Measurements from ENCODE around the gene ZNF587B. TPM values are rescaled to one million over a fixed set of nuclear protein-coding genes. Genes with fewer than 3 reads are reported as not detected.
"Not testable (repeated sequence)": the region's sequence is repeated elsewhere in the genome, so short reads cannot be mapped to it uniquely, and the experiment has no call there.

Gene ZNF587B
- total RNA-seq, 2 experiments from 2014 or later: 16.2 to 18.4 TPM

GRCh38 chr19:57854117-57854516 lies 24.0 kb downstream of the ZNF587B start:
- H3K9me3 Mint-ChIP-seq: peaks cover 18% of the 10 kb centered on the region
- DNase-seq, H3K27ac Mint-ChIP-seq, H3K27me3 Mint-ChIP-seq, POLR2A ChIA-PET, CTCF ChIA-PET, H3K4me3 Mint-ChIP-seq: not testable (repeated sequence)
- peaks cover 24% of the 10 kb centered on the region for H3K4me1 Mint-ChIP-seq
- peaks cover 81% of the 10 kb centered on the region for H3K36me3 Mint-ChIP-seq (ENCODE audit: low read depth)

DNA sequence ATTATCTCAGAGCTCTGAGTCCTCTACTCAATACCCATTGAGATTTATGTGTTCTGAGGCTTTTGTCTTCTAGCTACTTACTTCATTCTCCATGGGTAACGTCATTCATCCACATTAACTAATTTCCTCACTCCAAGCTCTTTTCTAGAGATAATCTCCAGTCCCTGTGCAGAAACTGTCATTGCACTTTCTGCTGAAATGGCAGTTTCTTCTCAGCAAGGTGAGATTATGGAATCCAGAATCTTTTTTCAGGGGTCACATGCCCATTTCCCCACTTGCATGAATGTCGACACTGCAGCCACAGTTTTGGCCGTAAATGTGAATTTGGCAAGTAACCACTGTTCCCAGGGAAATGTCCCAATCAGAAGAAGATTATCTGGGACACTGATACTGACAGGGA lies 32.3 kb downstream of the ZNF587B start:
- H3K9me3 Mint-ChIP-seq: peaks cover 27% of the 10 kb centered on the region
- H3K36me3 Mint-ChIP-seq (ENCODE audit: low read depth): peaks cover 88% of the 10 kb centered on the region
- H3K4me1 Mint-ChIP-seq, DNase-seq, POLR2A ChIA-PET, H3K27me3 Mint-ChIP-seq, H3K4me3 Mint-ChIP-seq, H3K27ac Mint-ChIP-seq: not testable (repeated sequence)
- CTCF ChIA-PET: interaction anchor here (1.4 kb wide), 1 partner anchor 10 kb away, joined by 5 read pairs; no protein-coding TSS in a partner anchor

DNA sequence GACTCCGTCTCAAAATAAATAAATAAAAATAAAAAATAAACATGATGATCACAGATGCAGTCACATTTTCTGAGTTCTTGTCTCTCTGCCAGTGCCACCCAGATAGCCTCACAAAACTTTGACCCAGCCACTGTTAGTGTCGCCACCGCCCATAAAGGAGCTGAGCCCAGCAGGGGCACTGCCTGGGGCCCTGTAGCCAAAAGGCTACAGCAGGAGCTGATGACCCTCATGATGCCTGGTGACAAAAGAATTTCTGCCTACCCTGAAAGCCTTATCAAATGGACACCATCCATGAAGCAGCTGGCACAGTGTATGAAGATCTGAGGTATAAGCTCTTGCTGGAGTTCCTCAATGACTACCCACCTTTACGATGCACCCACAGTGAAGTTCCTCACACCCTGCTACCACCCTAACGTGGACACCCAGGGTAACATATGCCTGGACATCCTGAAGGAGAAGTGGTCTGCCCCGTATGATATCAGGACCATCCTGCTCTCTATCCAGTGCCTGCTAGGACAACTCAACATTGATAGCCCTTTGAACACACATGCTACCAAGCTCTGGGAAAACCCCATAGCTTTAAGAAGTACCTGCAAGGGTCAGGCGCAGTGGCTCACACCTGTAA lies 37.9 kb downstream of the ZNF587B start:
- H3K36me3 Mint-ChIP-seq (ENCODE audit: low read depth): peaks cover 76% of the 10 kb centered on the region
- ChIA-PET CTCF (interaction anchor here (0.6 kb wide), 1 partner anchor 1467 kb away, joined by 3 read pairs; no protein-coding TSS in a partner anchor), POLR2A (no interaction called here)
- no peak for DNase-seq
- H3K27me3 Mint-ChIP-seq: no peaks in the 10 kb centered on the region
- no peak overlapping the region for H3K4me3 Mint-ChIP-seq
- no peak overlapping the region for H3K27ac Mint-ChIP-seq
- no peaks in the 10 kb centered on the region for H3K4me1 Mint-ChIP-seq
- peaks cover 45% of the 10 kb centered on the region for H3K9me3 Mint-ChIP-seq

DNA sequence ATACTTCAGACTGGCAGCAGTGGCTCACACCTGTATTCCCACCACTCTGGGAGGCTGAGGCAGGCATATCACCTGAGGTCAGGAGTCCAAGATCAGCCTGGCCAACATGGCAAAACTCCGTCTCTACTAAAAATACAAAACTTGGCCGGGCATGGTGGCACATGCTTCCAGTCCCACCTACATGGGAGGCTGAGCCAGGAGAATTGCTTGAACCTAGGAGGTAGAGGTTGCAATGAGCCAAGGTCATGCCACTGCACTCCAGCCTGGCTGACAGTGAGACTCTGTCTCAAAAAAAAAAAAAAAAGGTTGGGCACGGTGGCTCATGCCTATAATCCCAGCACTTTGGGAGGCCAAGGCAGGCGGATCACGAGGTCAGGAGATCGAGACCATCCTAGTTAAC lies 39.6 kb downstream of the ZNF587B start:
- DNase-seq, H3K27me3 Mint-ChIP-seq, POLR2A ChIA-PET, H3K27ac Mint-ChIP-seq, H3K4me1 Mint-ChIP-seq, H3K4me3 Mint-ChIP-seq, CTCF ChIA-PET: not testable (repeated sequence)
- Mint-ChIP-seq H3K9me3 (peaks cover 52% of the 10 kb centered on the region), H3K36me3 (ENCODE audit: low read depth) (peaks cover 78% of the 10 kb centered on the region)

DNA sequence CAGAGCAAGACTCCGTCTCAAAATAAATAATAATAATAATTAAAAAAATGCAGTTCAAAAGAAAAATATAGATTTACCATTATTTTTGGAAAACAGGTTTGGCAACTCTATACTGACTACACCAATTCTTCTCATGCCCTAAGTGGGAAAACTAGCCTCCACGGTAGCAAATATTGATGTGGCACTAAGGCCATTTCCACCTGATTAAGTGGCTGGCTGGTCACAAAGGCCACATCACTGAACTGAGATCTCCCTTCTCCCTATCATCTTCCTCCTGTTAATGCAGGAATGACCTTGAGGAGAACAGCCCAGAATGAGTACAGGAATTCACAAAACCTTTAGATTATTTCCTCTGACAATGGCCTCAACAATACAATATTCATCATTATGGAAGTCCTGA lies 40.1 kb downstream of the ZNF587B start:
- ChIA-PET POLR2A (no interaction called here), CTCF (no interaction called here)
- H3K4me1 Mint-ChIP-seq: no peaks in the 10 kb centered on the region
- no peaks in the 10 kb centered on the region for H3K27me3 Mint-ChIP-seq
- H3K27ac Mint-ChIP-seq: no peak overlapping the region
- no peak overlapping the region for H3K4me3 Mint-ChIP-seq
- peaks cover 76% of the 10 kb centered on the region for H3K36me3 Mint-ChIP-seq (ENCODE audit: low read depth)
- H3K9me3 Mint-ChIP-seq: peaks cover 51% of the 10 kb centered on the region
- DNase-seq: no peak

- Mint-ChIP-seq H3K4me1 (no peaks in the 10 kb centered on the region), H3K27me3 (no peaks in the 10 kb centered on the region), H3K9me3 (peaks cover 61% of the 10 kb centered on the region), H3K4me3 (no peak overlapping the region), H3K27ac (no peak overlapping the region), H3K36me3 (ENCODE audit: low read depth) (peaks cover 79% of the 10 kb centered on the region)
- DNase-seq: no peak
- ChIA-PET CTCF (interaction anchor here (1.6 kb wide), 1 partner anchor 10 kb away, joined by 5 read pairs; no protein-coding TSS in a partner anchor), POLR2A (no interaction called here)
Observed at GRCh38 chr19:57872450-57872849, 42.4 kb downstream of the ZNF587B start.

DNA sequence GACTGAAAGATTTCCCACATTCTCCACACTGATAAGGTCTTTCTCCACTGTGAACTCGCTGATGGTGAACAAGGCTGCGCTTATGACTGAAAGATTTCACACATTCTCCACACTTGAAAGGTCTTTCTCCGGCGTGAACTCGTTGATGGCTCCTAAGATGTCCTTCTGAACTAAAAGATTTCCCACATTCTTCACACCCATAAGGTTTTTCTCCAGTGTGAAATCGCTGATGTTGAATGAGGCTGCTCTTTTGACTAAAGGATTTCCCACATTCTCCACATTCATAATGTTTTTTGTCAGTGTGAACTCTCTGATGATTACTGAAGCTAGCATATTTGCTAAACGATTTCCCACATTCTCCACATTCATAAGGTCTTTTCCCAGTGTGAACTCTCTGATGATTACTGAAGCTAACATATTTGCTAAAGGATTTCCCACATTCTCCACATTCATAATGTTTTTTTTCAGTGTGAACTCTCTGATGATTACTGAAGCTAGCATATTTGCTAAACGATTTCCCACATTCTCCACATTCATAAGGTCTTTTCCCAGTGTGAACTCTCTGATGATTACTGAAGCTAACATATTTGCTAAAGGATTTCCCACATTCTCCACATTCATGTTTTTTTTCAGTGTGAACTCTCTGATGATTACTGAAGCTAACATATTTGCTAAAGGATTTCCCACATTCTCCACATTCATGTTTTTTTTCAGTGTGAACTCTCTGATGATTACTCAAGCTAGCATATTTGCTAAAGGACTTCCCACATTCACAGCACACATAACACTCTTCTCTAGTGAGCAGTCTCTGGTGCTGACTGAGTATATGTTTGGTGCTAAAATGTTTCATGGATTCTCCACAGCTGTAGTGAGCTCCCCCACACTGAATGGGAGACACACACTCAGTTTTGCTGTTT lies 44.0 kb downstream of the ZNF587B start:
- Mint-ChIP-seq H3K9me3 (peaks cover 61% of the 10 kb centered on the region), H3K36me3 (ENCODE audit: low read depth) (peaks cover 83% of the 10 kb centered on the region)
- H3K4me1 Mint-ChIP-seq, DNase-seq, POLR2A ChIA-PET, H3K4me3 Mint-ChIP-seq, H3K27ac Mint-ChIP-seq, H3K27me3 Mint-ChIP-seq: not testable (repeated sequence)
- CTCF ChIA-PET: interaction anchor here (0.7 kb wide), 1 partner anchor 331 kb away, joined by 3 read pairs; no protein-coding TSS in a partner anchor

- H3K27me3 Mint-ChIP-seq: no peaks in the 10 kb centered on the region
- peaks cover 67% of the 10 kb centered on the region for H3K36me3 Mint-ChIP-seq (ENCODE audit: low read depth)
- no peak for DNase-seq
- peaks cover 48% of the 10 kb centered on the region for H3K9me3 Mint-ChIP-seq
- POLR2A ChIA-PET: no interaction called here
- H3K4me3 Mint-ChIP-seq: no peak overlapping the region
- peaks cover 28% of the 10 kb centered on the region for H3K4me1 Mint-ChIP-seq
- H3K27ac Mint-ChIP-seq: no peak overlapping the region
- CTCF ChIA-PET: interaction anchor here (0.7 kb wide), 1 partner anchor 75 kb away, joined by 3 read pairs; no protein-coding TSS in a partner anchor
Observed at GRCh38 chr19:57886046-57886445, 55.9 kb downstream of the ZNF587B start.

DNA sequence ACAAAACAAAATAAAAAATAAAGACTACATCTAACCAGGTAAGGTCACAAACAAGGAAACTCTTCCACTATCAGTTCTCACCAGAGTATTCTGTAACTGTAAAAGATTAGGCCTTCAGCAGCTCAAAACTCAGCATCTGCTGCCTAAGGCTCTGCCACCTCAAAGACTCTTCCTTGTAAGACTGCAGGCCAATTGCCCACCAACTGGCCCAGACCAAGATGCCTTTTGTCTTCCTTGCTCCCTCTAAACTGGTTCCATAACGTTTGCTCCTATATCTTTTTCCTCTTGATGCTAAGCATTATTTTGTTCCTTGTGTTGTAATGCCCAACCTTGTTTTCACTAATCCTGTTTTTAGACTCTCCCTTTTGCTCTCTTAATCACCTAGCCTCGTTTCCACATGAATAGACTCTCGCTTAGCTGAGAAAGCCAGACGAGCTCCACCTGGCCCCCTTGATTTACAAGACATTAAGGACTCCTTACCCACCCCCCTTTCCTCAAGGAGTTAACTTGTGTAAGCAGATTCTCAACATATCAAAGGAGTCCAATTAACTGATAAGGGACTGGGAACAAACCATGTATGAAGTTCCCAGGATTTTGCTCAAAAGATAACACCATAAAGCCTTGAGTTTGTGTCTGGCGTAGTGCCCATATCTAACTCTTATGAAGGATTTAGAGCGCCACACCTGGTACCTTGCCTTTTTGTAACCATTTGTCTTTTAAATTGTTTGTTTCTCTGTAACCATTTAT lies 57.3 kb downstream of the ZNF587B start:
- peaks cover 50% of the 10 kb centered on the region for H3K9me3 Mint-ChIP-seq
- CTCF ChIA-PET: no interaction called here
- H3K4me3 Mint-ChIP-seq: peak overlapping the region; percentile 89
- DNase-seq: no peak
- peaks cover 28% of the 10 kb centered on the region for H3K4me1 Mint-ChIP-seq
- H3K27ac Mint-ChIP-seq: peak overlapping the region; percentile 92
- H3K27me3 Mint-ChIP-seq: no peaks in the 10 kb centered on the region
- POLR2A ChIA-PET: no interaction called here
- H3K36me3 Mint-ChIP-seq (ENCODE audit: low read depth): peaks cover 71% of the 10 kb centered on the region

GRCh38 chr19:57888107-57888559 lies 58.0 kb downstream of the ZNF587B start:
- Mint-ChIP-seq H3K27ac (peak overlapping the region; percentile 92), H3K9me3 (peaks cover 47% of the 10 kb centered on the region), H3K4me3 (peak overlapping the region; percentile 89), H3K4me1 (peaks cover 28% of the 10 kb centered on the region), H3K27me3 (no peaks in the 10 kb centered on the region), H3K36me3 (ENCODE audit: low read depth) (peaks cover 65% of the 10 kb centered on the region)
- no peak for DNase-seq
- ChIA-PET POLR2A (no interaction called here), CTCF (no interaction called here)

- H3K36me3 Mint-ChIP-seq (ENCODE audit: low read depth): peaks cover 59% of the 10 kb centered on the region
- peak within 1 kb of the TSS; percentile 92 for H3K27ac Mint-ChIP-seq
- peaks cover 47% of the 10 kb centered on the region for H3K9me3 Mint-ChIP-seq
- POLR2A ChIA-PET: no interaction called here
- H3K4me3 Mint-ChIP-seq: peak within 1 kb of the TSS; percentile 89
- peaks cover 28% of the 10 kb centered on the region for H3K4me1 Mint-ChIP-seq
- DNase-seq: peak; percentile 88
- H3K27me3 Mint-ChIP-seq: no peaks in the 10 kb centered on the region
- CTCF ChIA-PET: no interaction called here
Observed at GRCh38 chr19:57888560-57889231, 58.6 kb downstream of the ZNF587B start, which contains the start of gene ZNF814. Gene ZNF814, minus strand, starts transcription at chr19:57889037. Its CDS starts 235 bp downstream, at chr19:57888802.

- DNase-seq, H3K27ac Mint-ChIP-seq, H3K27me3 Mint-ChIP-seq, H3K4me3 Mint-ChIP-seq, POLR2A ChIA-PET: not testable (repeated sequence)
- Mint-ChIP-seq H3K4me1 (peaks cover 28% of the 10 kb centered on the region), H3K36me3 (ENCODE audit: low read depth) (peaks cover 43% of the 10 kb centered on the region), H3K9me3 (peaks cover 41% of the 10 kb centered on the region)
- CTCF ChIA-PET: interaction anchor here (0.5 kb wide), 1 partner anchor 26 kb away, joined by 5 read pairs; no protein-coding TSS in a partner anchor
Observed at GRCh38 chr19:57890706-57891105, 60.6 kb downstream of the ZNF587B start.
